ENCODE measurements around the gene POU2F2.

GRCh38 chr19:42093505-42093904, 38.7 kb downstream of the POU2F2 start:
- no peak for TF ChIP-seq CTCF (IDR thresholded peaks at IDR 0.05 in 8 of 11, conservative IDR thresholded peaks at IDR 0.05 in 3 of 11)
- no peak for TF ChIP-seq POLR2A (IDR thresholded peaks at IDR 0.05)
- peak in 1 of 3 donors; percentile 24 for TF ChIP-seq POLR2AphosphoS5 (IDR thresholded peaks at IDR 0.05)
